Keratinocyte (primary cell): ENCODE results near the gene PDIA2. TPM values are rescaled to one million over a fixed set of nuclear protein-coding genes. Genes with fewer than 3 reads are reported as not detected.
A peak's percentile ranks its signal among the peaks of the same experiment; 100 is the strongest.

Experiments
- DNase-seq: peaks from one replicate; pipeline ENCODE4 v3.0.0-alpha.2; 2011; ENCODE audit warnings: low read depth, missing footprints, low spot score
- FAIRE-seq: peaks from 2 replicates; lab custom pipeline; 2011; peaks lifted over from hg19 to GRCh38; lab: Jason Lieb, UNC
- H2AFZ ChIP-seq: 2 replicates; pipeline ENCODE4 v1.6.0; 2012; ENCODE audit warnings: low read length, control low read depth, inconsistent platforms; ENCODE audit not compliant: control insufficient read depth
- H3K27ac ChIP-seq: 2 replicates; pipeline ENCODE4 v1.5.1; 2011; ENCODE audit warnings: low read length; ENCODE audit not compliant: control insufficient read depth, insufficient read depth
- H3K27me3 ChIP-seq: 3 replicates; pipeline ENCODE4 v1.6.0; 2011; ENCODE audit warnings: low read length; ENCODE audit not compliant: control insufficient read depth, insufficient read depth; ENCODE audit errors: extremely low read depth
- H3K36me3 ChIP-seq, 2 experiments: 2 replicates in 1 of 2; 3 replicates in 1 of 2; pipeline ENCODE4 v1.5.1; 2011; ENCODE audit warnings: low read length in 2 of 2, mild to moderate bottlenecking in 1 of 2; ENCODE audit not compliant: control insufficient read depth in 2 of 2, insufficient read depth in 2 of 2; ENCODE audit errors: extremely low read depth in 1 of 2
- H3K4me1 ChIP-seq: 3 replicates; pipeline ENCODE4 v1.5.1; 2011; ENCODE audit warnings: low read length; ENCODE audit not compliant: control insufficient read depth, insufficient read depth; ENCODE audit errors: extremely low read depth
- H3K4me2 ChIP-seq: 3 replicates; pipeline ENCODE4 v1.6.0; 2011; ENCODE audit warnings: low read depth, low read length; ENCODE audit not compliant: control insufficient read depth, insufficient read depth; ENCODE audit errors: extremely low read depth
- H3K4me3 ChIP-seq, 3 experiments: fragments of 200-600 bp in 1 of 3; sonication (generic) in 1 of 3; 2 replicates in 2 of 3; 3 replicates in 1 of 3; pipeline ENCODE4 v1.5.1; 2011 to 2016; ENCODE audit warnings: low read length in 3 of 3, mild to moderate bottlenecking in 3 of 3, control low read depth in 2 of 3, inconsistent platforms in 1 of 3, low read depth in 1 of 3, mixed read lengths in 1 of 3, mixed run types in 1 of 3, moderate library complexity in 1 of 3; ENCODE audit not compliant: control insufficient read depth in 2 of 3, insufficient read depth in 2 of 3; ENCODE audit errors: extremely low read depth in 1 of 3
- H3K79me2 ChIP-seq: 2 replicates; pipeline ENCODE4 v1.6.0; 2012; ENCODE audit warnings: low read length; ENCODE audit not compliant: control insufficient read depth, insufficient read depth
- H3K9ac ChIP-seq: 3 replicates; pipeline ENCODE4 v1.6.0; 2011; ENCODE audit warnings: low read length; ENCODE audit not compliant: control insufficient read depth, insufficient read depth; ENCODE audit errors: extremely low read depth
- H3K9me1 ChIP-seq: 3 replicates; pipeline ENCODE4 v1.6.0; 2011; ENCODE audit warnings: low read length; ENCODE audit not compliant: control insufficient read depth, insufficient read depth; ENCODE audit errors: extremely low read depth
- H3K9me3 ChIP-seq: 2 replicates; pipeline ENCODE4 v1.5.1; 2012; ENCODE audit warnings: low read depth, low read length; ENCODE audit not compliant: control insufficient read depth
- H4K20me1 ChIP-seq: 3 replicates; pipeline ENCODE4 v1.6.0; 2011; ENCODE audit warnings: low read length; ENCODE audit not compliant: control insufficient read depth, insufficient read depth; ENCODE audit errors: extremely low read depth
- EZH2 ChIP-seq: IDR thresholded peaks from one replicate; pipeline ENCODE4 v1.6.1; 2012; ENCODE audit warnings: inconsistent platforms, mild to moderate bottlenecking, low read length, moderate library complexity
- dilution Hi-C: fragments of 300-500 bp; cut with MboI; formaldehyde crosslinking; loops from one replicate; pipeline ENCODE4 v1.7.0; 2020; ENCODE audit warnings: low sequenced_read_pairs; ENCODE audit not compliant: extremely low pct_ligation_motif_present
- polyA plus RNA-seq, 5 experiments: library from polyadenylated mRNA; depleted of rRNA in 3 of 5; stranded (reverse) in 3 of 5; stranded (forward) in 1 of 5; unstranded in 1 of 5; fragments of >200 nt; gene quantifications; 1 replicate in 1 of 5; 2 replicates in 3 of 5; 3 replicates in 1 of 5; pipeline versions ENCODE4 v1.2.1 to v1.2.3, GENCODE V29; 2011 to 2012; ENCODE audit warnings: missing spikeins in 2 of 5, low read depth in 1 of 5, low replicate concordance in 1 of 5
- TF ChIP-seq, protein P1 (sequence below), 3 experiments: IDR thresholded peaks in 1 of 3; conservative IDR thresholded peaks in 1 of 3; optimal IDR thresholded peaks in 1 of 3; 2 replicates in 2 of 3; 3 replicates in 1 of 3; pipeline versions ENCODE3 to v1.5.1; 2011; ENCODE audit warnings: low read length in 3 of 3, mild to moderate bottlenecking in 3 of 3, moderate library complexity in 2 of 3, control low read depth in 1 of 3, inconsistent platforms in 1 of 3; ENCODE audit not compliant: insufficient read depth in 2 of 3; ENCODE audit errors: extremely low read depth in 1 of 3

Gene PDIA2
- polyA plus RNA-seq, 1 donor (not counting 4 experiments of a cell fraction or from before 2014, with no cell fraction given), result 0.42 TPM

- dilution Hi-C loops, result no loop called here
- H4K20me1 ChIP-seq, result peaks cover 42% of the 10 kb centered on the region
- FAIRE-seq (no peak), DNase-seq (no peak)
- H3K4me1 ChIP-seq, result peaks cover 5% of the 10 kb centered on the region
- TF ChIP-seq EZH2, result no peak
- TF ChIP-seq, protein P1, sequence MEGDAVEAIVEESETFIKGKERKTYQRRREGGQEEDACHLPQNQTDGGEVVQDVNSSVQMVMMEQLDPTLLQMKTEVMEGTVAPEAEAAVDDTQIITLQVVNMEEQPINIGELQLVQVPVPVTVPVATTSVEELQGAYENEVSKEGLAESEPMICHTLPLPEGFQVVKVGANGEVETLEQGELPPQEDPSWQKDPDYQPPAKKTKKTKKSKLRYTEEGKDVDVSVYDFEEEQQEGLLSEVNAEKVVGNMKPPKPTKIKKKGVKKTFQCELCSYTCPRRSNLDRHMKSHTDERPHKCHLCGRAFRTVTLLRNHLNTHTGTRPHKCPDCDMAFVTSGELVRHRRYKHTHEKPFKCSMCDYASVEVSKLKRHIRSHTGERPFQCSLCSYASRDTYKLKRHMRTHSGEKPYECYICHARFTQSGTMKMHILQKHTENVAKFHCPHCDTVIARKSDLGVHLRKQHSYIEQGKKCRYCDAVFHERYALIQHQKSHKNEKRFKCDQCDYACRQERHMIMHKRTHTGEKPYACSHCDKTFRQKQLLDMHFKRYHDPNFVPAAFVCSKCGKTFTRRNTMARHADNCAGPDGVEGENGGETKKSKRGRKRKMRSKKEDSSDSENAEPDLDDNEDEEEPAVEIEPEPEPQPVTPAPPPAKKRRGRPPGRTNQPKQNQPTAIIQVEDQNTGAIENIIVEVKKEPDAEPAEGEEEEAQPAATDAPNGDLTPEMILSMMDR (optimal IDR thresholded peaks at IDR 0.05 in 1 of 3, IDR thresholded peaks at IDR 0.05 in 1 of 3, conservative IDR thresholded peaks at IDR 0.05 in 1 of 3; ENCODE audit: extremely low read depth in 1 of 3, insufficient read depth in 2 of 3, low read length in 3 of 3), result no peak
- no peaks in the 10 kb centered on the region for H3K27me3 ChIP-seq
- H3K9me3 ChIP-seq, result no peaks in the 10 kb centered on the region
- H3K9ac ChIP-seq, result no peak overlapping the region
- no peak overlapping the region for H3K4me3 ChIP-seq
- no peak overlapping the region for H3K4me2 ChIP-seq
- peaks cover 82% of the 10 kb centered on the region for H3K79me2 ChIP-seq
- H3K9me1 ChIP-seq, result no peaks in the 10 kb centered on the region
- peaks cover 5 to 9% of the 10 kb centered on the region in 2 experiments for H3K36me3 ChIP-seq
- no peak overlapping the region for H2AFZ ChIP-seq
- no peak overlapping the region for H3K27ac ChIP-seq
These were observed 41.2 kb downstream of the PDIA2 start for GRCh38 chr16:324201-324450.

- Histone ChIP-seq H3K79me2 (peaks cover 78% of the 10 kb centered on the region), H3K27me3 (no peaks in the 10 kb centered on the region), H3K9ac (peak overlapping the region; percentile 9), H2AFZ (no peak overlapping the region), H3K36me3 (peaks cover 4 to 9% of the 10 kb centered on the region in 2 experiments), H3K9me1 (no peaks in the 10 kb centered on the region), H4K20me1 (peaks cover 42% of the 10 kb centered on the region), H3K4me1 (peaks cover 5% of the 10 kb centered on the region), H3K9me3 (no peaks in the 10 kb centered on the region), H3K4me2 (no peak overlapping the region), H3K27ac (no peak overlapping the region), H3K4me3 (no peak overlapping the region)
- DNase-seq, result no peak
- TF ChIP-seq, protein P1 (optimal IDR thresholded peaks at IDR 0.05 in 1 of 3, IDR thresholded peaks at IDR 0.05 in 1 of 3, conservative IDR thresholded peaks at IDR 0.05 in 1 of 3; ENCODE audit: extremely low read depth in 1 of 3, insufficient read depth in 2 of 3, low read length in 3 of 3), result no peak
- no peak for TF ChIP-seq EZH2
- dilution Hi-C loops, result no loop called here
- FAIRE-seq, result no peak
These were observed 41.7 kb downstream of the PDIA2 start for GRCh38 chr16:324451-325334.
